T-helper 1 cell (primary cell): ENCODE results near the gene MAMDC4.
A peak's percentile ranks its signal among the peaks of the same experiment; 100 is the strongest.
"Not testable (repeated sequence)": the region's sequence is repeated elsewhere in the genome, so short reads cannot be mapped to it uniquely, and the experiment has no call there.

Experiments used
- DNase-seq, 5 donors: peaks; one replicate each; pipeline ENCODE4 v3.0.0-alpha.2; 2012 to 2020

Gene MAMDC4

DNA sequence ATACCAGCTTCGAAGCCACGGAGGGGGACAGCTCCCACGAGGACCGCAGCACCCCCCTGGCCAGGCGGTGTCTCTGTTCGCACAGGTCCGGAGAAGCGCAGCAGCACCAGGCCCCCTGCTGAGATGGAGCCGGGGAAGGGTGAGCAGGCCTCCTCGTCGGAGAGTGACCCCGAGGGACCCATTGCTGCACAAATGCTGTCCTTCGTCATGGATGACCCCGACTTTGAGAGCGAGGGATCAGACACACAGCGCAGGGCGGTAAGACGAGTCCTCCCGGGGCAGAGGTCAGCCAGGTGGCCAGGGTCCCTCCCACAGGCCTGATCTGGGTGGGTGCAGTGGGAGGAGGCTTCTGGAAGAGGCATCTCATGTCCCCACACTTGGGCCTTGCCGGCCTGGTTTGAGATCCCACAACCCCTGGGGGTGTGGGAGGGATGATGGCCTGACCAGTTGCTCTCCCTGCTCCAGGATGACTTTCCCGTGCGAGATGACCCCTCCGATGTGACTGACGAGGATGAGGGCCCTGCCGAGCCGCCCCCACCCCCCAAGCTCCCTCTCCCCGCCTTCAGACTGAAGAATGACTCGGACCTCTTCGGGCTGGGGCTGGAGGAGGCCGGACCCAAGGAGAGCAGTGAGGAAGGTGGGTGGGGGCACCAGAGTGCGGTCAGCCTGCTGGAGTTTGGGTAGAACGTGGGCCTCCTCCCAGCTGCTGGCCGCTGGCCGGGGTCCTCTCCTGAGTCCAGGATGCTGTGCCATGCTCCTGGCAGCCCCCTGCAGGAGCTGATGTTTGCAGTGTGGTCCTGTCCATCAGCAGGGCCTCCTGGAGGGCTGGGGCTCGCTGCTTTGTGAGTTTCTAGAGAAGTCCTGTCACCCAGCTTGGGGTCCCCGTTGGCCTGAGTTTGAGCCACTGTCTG, 12.7 kb upstream of the MAMDC4 start:
- no peak for DNase-seq

- no peak for DNase-seq
These were observed 11.8 kb upstream of the MAMDC4 start for GRCh38 chr9:136840140-136840876.

GRCh38 chr9:136840877-136841645, 11.1 kb upstream of the MAMDC4 start:
- DNase-seq: no peak

GRCh38 chr9:136841646-136842379, 10.3 kb upstream of the MAMDC4 start:
- DNase-seq: not testable (repeated sequence)

DNA sequence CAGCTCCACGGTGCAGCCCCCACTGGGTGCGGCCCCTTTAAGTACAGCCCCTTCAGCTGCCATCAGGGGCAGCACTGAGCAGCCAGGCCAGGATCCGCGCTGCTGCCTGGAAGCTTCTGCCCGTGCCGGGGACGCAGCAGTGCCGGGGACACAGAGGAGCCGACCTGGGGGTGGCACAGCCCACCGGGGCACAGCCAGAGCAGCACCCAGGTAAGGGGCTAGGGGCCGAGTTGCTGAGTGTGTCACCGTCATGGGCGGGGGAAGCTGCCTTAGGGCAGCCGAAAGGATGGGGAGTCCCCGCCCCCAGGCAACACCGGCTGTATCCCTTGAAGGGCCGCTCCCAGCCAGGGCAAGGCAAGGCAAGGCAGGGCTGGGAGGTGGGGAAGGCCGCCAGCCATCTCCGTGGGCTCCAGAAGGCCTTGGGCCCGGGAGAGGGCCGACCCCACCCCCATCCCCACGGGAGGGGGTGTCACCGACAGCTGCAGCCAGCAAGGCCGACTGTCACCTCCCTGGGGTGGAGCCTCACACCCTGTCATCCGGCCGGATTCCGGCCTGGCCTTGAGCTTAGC, 9.7 kb upstream of the MAMDC4 start, which contains the start of gene AJM1:
Gene AJM1 (plus strand): TSS at position 99 of the 569 bp plus-strand sequence. CDS start 1,937 bp downstream, outside the sequence.
- peak; percentile 54 to 83 (median 70) for DNase-seq

GRCh38 chr9:136843159-136843800, 8.9 kb upstream of the MAMDC4 start:
- not testable (repeated sequence) for DNase-seq

DNA sequence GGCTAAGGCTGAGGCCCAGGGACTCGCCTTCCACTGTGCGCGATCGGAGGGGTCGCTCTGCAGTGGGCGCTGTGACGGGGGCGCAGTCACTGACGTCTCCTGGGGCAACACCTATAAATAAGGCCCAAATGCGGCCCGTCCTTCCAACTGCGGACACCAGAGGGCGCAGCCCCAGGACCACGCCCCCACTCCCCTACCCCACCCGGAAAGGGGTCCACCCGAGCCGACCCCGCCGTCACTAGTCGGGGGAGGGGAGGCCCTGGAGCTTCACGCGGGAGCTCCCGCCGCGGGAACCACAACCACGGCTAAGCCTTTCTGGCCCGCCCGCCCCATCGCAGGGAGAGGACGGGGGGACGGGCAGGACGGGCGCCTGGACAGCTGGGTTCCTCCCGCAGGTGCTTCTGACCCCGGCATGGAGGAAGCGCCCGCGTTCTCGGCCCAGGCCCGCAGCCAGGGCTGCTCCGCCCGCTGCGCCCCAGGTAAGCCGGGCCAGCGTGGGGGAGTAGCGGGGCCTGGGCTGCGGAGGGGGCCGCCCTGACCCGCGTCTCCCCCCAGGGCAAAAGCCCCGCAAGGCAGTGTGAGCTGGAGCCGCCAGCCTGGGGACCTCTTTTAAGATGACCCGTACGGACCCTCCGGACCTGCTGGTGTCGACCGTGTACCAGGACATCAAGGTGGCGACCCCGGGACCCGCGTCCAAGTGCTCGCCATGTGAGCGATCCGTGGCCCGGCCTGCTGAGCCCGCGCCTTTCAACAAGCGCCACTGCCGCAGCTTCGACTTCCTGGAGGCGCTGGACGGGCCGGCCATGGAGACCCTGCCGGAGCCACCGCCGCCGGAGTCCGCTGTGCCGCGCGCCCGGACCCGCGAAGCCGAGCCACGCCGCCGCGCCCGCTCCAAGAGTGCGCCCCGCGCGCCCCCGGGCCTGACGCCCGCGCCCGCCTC, 8.1 kb upstream of the MAMDC4 start:
- peak in 3 of 5 donors; percentile 36 to 50 (median 39) for DNase-seq

- no peak for DNase-seq
These were observed 7.2 kb upstream of the MAMDC4 start for GRCh38 chr9:136844761-136845464.

DNA sequence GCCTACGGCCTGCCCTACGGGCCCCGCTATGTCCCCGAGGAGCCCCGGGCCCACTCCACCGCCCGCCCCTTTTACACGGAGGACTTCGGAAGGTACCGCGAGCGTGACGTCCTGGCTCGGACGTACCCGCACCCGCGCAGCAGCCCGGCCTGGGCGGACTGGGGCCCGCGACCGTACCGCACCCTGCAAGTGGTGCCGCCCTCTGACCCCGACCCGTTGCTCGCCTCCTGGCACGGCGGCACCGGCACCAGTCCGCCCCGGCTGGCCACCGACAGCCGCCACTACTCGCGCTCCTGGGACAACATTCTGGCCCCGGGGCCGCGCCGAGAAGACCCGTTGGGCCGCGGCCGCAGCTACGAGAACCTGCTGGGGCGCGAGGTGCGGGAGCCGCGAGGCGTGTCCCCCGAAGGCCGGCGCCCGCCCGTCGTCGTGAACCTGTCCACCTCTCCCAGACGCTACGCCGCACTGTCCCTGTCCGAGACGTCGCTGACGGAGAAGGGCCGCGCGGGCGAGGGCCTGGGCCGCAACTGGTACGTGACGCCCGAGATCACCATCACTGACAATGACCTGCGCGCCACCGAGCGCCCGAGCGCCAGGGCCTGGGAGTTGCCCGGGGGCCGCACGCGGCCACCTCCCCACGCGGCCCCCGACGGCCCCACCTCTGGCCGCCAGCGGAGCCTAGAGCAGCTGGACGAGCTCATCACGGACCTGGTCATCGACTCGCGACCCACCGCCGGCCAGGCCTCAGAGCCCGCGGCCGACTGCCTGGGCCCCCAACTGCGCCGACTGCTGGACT, 6.5 kb upstream of the MAMDC4 start:
- no peak for DNase-seq

- DNase-seq: no peak
These were observed 5.6 kb upstream of the MAMDC4 start for GRCh38 chr9:136846376-136847087.

GRCh38 chr9:136847088-136847825, 4.9 kb upstream of the MAMDC4 start:
- DNase-seq: peak in 1 of 5 donors; percentile 28

DNA sequence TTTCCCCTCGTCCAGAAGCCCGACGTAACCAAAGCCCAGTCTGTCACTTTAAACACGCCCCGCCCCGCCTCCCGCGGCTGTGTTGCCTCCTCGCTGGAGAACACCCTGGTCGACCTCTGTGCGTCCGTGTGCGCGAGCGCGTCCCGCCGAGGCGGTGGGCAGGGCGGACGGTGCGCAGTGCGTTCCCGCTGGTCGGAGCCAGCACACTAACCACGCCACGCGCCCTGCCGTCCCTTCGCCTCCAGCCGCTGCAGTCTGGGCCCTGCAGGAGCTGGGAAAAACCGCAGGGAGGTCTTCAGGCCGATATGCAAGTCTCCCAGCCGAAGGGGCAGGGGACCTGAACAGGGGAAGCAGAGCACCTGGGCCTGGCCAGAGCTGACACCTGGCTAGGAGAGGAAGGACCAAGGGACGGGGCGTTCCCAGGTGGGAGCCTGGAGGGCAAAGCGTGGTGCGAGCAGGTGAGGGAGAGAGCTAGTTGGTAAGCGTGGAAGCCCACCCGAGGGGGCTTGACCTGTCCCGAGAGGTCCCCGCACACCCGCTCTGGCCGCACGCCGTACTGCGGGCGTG, 4.2 kb upstream of the MAMDC4 start:
- DNase-seq: peak; percentile 40 to 86 (median 48)

GRCh38 chr9:136848393-136849037, 3.6 kb upstream of the MAMDC4 start:
- no peak for DNase-seq

DNA sequence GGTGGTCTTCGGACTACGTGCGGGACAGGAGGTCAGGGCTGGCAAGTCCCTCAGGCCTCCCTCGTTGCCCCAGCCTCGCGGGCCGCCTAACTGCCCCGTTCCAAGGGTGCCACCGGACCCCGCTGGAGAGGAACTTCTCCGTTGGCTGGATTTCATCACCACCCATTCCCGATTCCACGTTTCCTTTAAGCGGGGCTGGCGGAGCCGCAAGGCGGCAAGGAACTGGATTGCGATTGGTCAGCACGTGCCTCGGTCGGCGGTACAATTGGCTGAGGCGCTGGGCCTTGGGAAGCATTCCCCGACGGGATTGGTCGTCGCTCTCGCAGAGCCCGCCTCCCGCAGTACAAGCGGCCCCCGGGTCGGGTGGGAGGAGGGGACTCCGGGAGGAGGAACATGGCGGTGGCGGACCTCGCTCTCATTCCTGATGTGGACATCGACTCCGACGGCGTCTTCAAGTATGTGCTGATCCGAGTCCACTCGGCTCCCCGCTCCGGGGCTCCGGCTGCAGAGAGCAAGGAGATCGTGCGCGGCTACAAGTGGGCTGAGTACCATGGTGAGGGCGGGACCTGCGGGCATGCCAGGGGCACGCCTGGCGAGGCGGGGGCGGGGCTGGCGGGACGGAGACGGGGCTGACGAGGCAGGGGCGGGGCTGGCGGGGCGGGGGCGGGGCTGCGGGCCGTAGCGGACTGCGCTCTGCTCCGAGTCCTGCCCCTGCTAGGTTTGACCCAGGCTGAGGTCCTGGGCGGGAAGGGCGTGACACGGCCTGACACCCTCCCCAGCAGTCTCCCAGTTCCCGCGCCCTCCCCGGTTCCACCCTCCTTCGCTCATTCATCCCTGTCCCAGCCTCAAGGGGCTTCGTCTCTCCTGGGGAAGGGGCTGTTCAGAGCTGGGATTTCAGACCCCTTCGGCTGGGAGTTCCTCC, 2.8 kb upstream of the MAMDC4 start, which contains the start of gene PHPT1:
Gene PHPT1 (plus strand): TSS at position 372 of the 922 bp plus-strand sequence. CDS start 22 bp downstream, at position 394.
- peak; percentile 92 to 98 (median 95) for DNase-seq
